Spleen (tissue), 11 donors: ENCODE results near the gene SLIT3. TPM values are rescaled to one million over a fixed set of nuclear protein-coding genes. Genes with fewer than 3 reads are reported as not detected.

Experiments used
- DNase-seq: peaks from one replicate; pipeline ENCODE4 v3.0.0-alpha.2; 2020
- H3K27ac ChIP-seq, 8 donors: fragments of 200-600 bp; sonication (generic) in 7 of 8; 1 replicate in 4 of 8; 2 replicates in 4 of 8; pipeline versions ENCODE4 v1.5.0 to v1.8.0; 2016 to 2021; ENCODE audit warnings: inconsistent platforms in 4 of 8, mild to moderate bottlenecking in 4 of 8, moderate library complexity in 1 of 8
- H3K27me3 ChIP-seq, 7 donors: fragments of 200-600 bp; sonication (generic) in 6 of 7; replicated peaks in 1 of 7; 1 replicate in 4 of 7; 2 replicates in 3 of 7; pipeline versions ENCODE4 v1.5.0 to v1.8.0; 2016 to 2021; ENCODE audit warnings: inconsistent platforms in 3 of 7, mild to moderate bottlenecking in 1 of 7
- H3K36me3 ChIP-seq, 6 donors: fragments of 200-600 bp; sonication (generic) in 5 of 6; 1 replicate in 4 of 6; 2 replicates in 2 of 6; pipeline versions ENCODE4 v1.5.0 to v1.8.0; 2016 to 2021; ENCODE audit warnings: inconsistent platforms in 2 of 6
- H3K4me1 ChIP-seq, 6 donors: fragments of 200-600 bp; sonication (generic) in 5 of 6; 1 replicate in 3 of 6; 2 replicates in 3 of 6; pipeline versions ENCODE4 v1.5.0 to v1.8.0; 2016 to 2021; ENCODE audit warnings: inconsistent platforms in 3 of 6
- H3K4me3 ChIP-seq, 8 donors: fragments of 200-600 bp; sonication (generic) in 7 of 8; 1 replicate in 4 of 8; 2 replicates in 4 of 8; pipeline versions ENCODE4 v1.5.0 to v1.8.0; 2016 to 2021; ENCODE audit warnings: inconsistent platforms in 4 of 8, mild to moderate bottlenecking in 4 of 8, moderate library complexity in 2 of 8
- H3K9me3 ChIP-seq, 8 donors: fragments of 200-600 bp; sonication (generic) in 7 of 8; 1 replicate in 4 of 8; 2 replicates in 4 of 8; pipeline versions ENCODE4 v1.5.0 to v1.8.0; 2016 to 2021; ENCODE audit warnings: inconsistent platforms in 4 of 8
- POLR2A ChIP-seq, 3 donors: fragments of 450-650 bp; IDR thresholded peaks; one replicate each; pipeline ENCODE4 v1.5.1; 2017; ENCODE audit warnings: antibody characterized with exemption in 3 of 3, mild to moderate bottlenecking in 1 of 3
- POLR2AphosphoS5 ChIP-seq, 3 donors: sonication (generic); formaldehyde crosslinking; IDR thresholded peaks; one replicate each; pipeline ENCODE4 v1.5.1; 2017; ENCODE audit warnings: antibody characterized with exemption in 3 of 3
- WGBS, 5 donors: extraction: QIAGEN DNeasy Blood & Tissue Kit in 3 of 5; methylation state at CpG; one replicate each; pipeline versions ENCODE4 v1.1.5 to v1.1.7; 2013 to 2018; 5-methylcytosine and 5-hydroxymethylcytosine counted together
- intact Hi-C: fragments of 100-400 bp; cut with DNase I; formaldehyde crosslinking; loops from one replicate; pipeline ENCODE4 v1.15.0; 2023; ENCODE audit warnings: low total_unique reads
- polyA plus RNA-seq, 3 donors: library from polyadenylated mRNA; stranded (reverse); fragments of 200-250 nt; gene quantifications; one replicate each; pipeline ENCODE4 v1.2.1, GENCODE V29; 2013
- total RNA-seq, 7 donors: library from RNA; depleted of rRNA in 3 of 7; stranded (reverse); fragments of >200 nt in 3 of 7; fragmentation: NEBNext Ultra II Directional in 4 of 7; extraction: Animal tissue kit (Norgen Biotek cat#: 25700) in 4 of 7; gene quantifications; one replicate each; pipeline versions ENCODE4 v1.1.0 to v1.2.1, GENCODE V29; 2016 to 2021
- TF ChIP-seq, protein P1 (sequence below), 11 experiments: fragments of 200-600 bp in 7 of 11; fragments of 450-650 bp in 4 of 11; sonication (generic) in 4 of 11; IDR thresholded peaks in 8 of 11; conservative IDR thresholded peaks in 3 of 11; 1 replicate in 7 of 11; 2 replicates in 4 of 11; pipeline versions ENCODE4 v1.4.0 to v1.8.0; 2016 to 2021; ENCODE audit warnings: antibody characterized with exemption in 11 of 11, inconsistent platforms in 4 of 11, mild to moderate bottlenecking in 1 of 11
- donor health status: healthy with polysubstance abuse.
- donor health status: DM: no; HTN: no; CAD: no; lungs with moderate emphysema.
- donor health status: DM: no; HTN: no; CAD: no.
- donor health status: Bipolar disorder and iron deficiency.
- donor health status: healthy.
- donor health status: DM: no; HTN: no; CAD: no.
- donor health status: DM: yes; HTN: yes; CAD: no.

SLIT3 gene
- total and polyA plus RNA-seq, 10 donors: 0.33 to 54.0 (median 13.2) TPM

DNA sequence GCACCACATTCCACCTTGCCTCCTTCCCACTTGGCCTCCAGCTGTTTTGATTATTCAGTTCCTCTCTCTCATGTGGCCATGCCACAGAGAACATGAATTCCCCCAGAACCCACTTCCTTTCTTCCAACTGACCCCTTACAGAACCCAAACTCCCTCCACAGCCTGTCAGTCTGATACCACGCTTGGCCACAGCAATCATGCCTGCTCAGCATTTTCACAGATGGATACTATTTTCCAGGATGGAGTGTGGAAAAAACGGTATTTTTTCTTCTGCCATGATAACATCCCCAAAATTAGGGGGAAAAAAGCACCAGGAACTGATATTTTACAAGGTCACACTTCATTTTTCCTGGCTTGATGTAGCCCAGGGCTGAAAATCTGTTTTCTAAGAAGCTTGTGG lies 34.9 kb upstream of the SLIT3 start:
- Histone ChIP-seq H3K4me1 (no peaks in the 10 kb centered on the region), H3K4me3 (no peak overlapping the region), H3K9me3 (no peaks in the 10 kb centered on the region), H3K36me3 (no peaks in the 10 kb centered on the region), H3K27me3 (peaks cover 0 to 13% (median 0%) of the 10 kb centered on the region in 7 donors), H3K27ac (no peak overlapping the region)
- intact Hi-C loops: no loop called here
- WGBS, 5 donors: 56 to 72% (median 66%) methylated on average over 2 of the region's 2 CpGs
- DNase-seq: no peak
- TF ChIP-seq POLR2A (IDR thresholded peaks at IDR 0.05) (no peak), POLR2AphosphoS5 (IDR thresholded peaks at IDR 0.05) (no peak)

DNA sequence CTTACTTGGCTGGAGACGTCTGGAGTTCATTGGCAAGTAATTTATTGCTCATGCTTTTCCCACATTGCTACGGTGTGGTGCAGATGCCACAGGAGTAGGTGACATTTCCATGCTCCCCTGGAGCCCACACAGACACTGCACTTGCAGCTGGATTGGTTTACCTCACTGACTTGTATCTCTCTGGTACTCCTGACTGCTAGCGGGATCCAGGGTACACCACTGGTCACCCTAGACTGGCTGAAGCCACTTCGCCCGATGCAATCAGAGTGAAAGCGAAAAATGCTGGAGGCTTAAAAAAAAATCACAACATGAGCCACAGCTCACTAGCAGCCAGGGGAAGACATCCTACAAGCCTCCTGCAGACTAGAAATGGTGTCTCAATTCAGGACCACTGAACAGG lies 32.6 kb upstream of the SLIT3 start:
- Histone ChIP-seq H3K9me3 (no peaks in the 10 kb centered on the region), H3K4me1 (no peaks in the 10 kb centered on the region), H3K36me3 (no peaks in the 10 kb centered on the region), H3K27me3 (peaks cover 0 to 13% (median 0%) of the 10 kb centered on the region in 7 donors), H3K27ac (no peak overlapping the region), H3K4me3 (no peak overlapping the region)
- intact Hi-C loops: no loop called here
- WGBS, 5 donors: 68 to 90% (median 83%) methylated on average over 6 of the region's 6 CpGs
- no peak for TF ChIP-seq POLR2A (IDR thresholded peaks at IDR 0.05)
- no peak for DNase-seq

DNA sequence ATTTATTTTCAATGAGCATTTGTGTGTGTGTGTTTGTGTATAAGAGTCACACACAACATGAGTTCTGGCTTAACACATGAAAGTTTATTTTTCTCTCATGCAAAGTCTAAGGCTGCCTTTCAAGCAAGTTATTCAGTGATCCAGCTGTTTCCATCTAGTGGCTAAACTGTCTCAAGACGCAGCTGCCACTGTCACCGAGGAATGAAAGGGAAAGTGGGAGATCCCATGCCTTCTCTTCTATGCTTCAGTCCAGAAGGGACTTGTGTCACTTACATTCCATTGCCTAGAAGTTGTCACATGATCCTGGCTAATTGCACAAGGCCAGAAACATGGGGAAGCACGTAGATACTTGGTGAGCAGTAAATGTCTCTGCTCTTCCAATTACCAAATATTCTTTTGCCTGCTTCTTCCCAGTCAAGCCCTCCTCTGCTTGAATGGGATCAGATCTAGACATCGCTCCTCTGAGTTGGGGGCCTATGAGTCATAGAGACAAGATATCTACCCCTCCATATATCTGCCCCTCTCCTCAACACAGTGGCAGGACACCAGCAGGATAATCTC lies 30.4 kb upstream of the SLIT3 start:
- intact Hi-C loops: no loop called here
- Histone ChIP-seq H3K27me3 (peaks cover 0 to 13% (median 0%) of the 10 kb centered on the region in 7 donors), H3K4me3 (no peak overlapping the region), H3K27ac (no peak overlapping the region), H3K9me3 (no peaks in the 10 kb centered on the region), H3K36me3 (no peaks in the 10 kb centered on the region), H3K4me1 (no peaks in the 10 kb centered on the region)
- no peak for DNase-seq
- TF ChIP-seq POLR2A (IDR thresholded peaks at IDR 0.05) (no peak), POLR2AphosphoS5 (IDR thresholded peaks at IDR 0.05) (no peak)
- TF ChIP-seq, protein P1, sequence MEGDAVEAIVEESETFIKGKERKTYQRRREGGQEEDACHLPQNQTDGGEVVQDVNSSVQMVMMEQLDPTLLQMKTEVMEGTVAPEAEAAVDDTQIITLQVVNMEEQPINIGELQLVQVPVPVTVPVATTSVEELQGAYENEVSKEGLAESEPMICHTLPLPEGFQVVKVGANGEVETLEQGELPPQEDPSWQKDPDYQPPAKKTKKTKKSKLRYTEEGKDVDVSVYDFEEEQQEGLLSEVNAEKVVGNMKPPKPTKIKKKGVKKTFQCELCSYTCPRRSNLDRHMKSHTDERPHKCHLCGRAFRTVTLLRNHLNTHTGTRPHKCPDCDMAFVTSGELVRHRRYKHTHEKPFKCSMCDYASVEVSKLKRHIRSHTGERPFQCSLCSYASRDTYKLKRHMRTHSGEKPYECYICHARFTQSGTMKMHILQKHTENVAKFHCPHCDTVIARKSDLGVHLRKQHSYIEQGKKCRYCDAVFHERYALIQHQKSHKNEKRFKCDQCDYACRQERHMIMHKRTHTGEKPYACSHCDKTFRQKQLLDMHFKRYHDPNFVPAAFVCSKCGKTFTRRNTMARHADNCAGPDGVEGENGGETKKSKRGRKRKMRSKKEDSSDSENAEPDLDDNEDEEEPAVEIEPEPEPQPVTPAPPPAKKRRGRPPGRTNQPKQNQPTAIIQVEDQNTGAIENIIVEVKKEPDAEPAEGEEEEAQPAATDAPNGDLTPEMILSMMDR (IDR thresholded peaks at IDR 0.05 in 8 of 11, conservative IDR thresholded peaks at IDR 0.05 in 3 of 11): peak in 1 of 11 experiments; percentile 15
- 62 to 78% (median 75%) methylated on average over 4 of the region's 4 CpGs for WGBS, 5 donors

DNA sequence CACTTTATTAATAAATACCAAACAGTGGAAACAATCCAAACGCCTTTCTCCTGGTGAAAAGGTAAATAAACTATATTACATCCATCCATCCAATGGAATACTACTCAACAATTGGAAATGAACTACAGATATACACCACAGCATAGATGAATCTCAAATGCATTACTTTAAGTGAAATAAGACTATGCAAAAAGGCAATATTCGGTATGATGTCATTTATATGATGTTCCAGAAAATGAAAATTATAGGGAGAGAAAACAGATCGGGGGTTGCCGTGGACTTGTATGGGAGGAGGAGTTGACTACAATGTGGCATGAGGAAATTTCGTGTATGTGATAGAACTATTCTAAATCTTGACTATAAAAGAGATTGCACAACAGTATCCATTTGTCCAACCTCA lies 27.5 kb upstream of the SLIT3 start:
- no peaks in the 10 kb centered on the region for H3K27me3 ChIP-seq
- no peak overlapping the region for H3K4me3 ChIP-seq
- H3K27ac ChIP-seq: no peak overlapping the region
- WGBS, 5 donors: 80 to 90% (median 83%) methylated on average over 5 of the region's 5 CpGs
- no peaks in the 10 kb centered on the region for H3K9me3 ChIP-seq
- intact Hi-C loops: no loop called here
- DNase-seq: no peak
- TF ChIP-seq POLR2AphosphoS5 (IDR thresholded peaks at IDR 0.05) (no peak), POLR2A (IDR thresholded peaks at IDR 0.05) (no peak)
- TF ChIP-seq, protein P1 (IDR thresholded peaks at IDR 0.05 in 8 of 11, conservative IDR thresholded peaks at IDR 0.05 in 3 of 11): no peak
- no peaks in the 10 kb centered on the region for H3K4me1 ChIP-seq
- no peaks in the 10 kb centered on the region for H3K36me3 ChIP-seq

DNA sequence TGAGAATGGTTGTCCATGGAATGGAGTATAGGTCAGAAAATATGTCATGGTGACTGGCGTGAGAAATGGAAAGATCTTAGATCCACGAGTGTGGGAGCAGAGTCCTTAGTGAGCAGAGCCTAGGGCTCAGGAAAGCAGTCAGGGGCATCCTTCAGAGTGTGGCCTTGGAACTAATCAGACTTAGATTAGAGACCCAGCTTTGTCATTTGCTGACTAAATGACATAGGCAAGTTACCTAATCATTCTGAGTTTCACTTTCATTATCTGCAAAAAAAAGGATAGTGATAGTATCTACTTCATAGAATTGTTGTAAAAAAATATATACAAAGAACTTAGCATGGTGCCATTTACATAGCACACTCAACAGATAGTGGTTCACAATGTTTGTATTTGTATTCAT lies 24.3 kb upstream of the SLIT3 start:
- no peaks in the 10 kb centered on the region for H3K36me3 ChIP-seq
- no peaks in the 10 kb centered on the region for H3K9me3 ChIP-seq
- no peak for TF ChIP-seq POLR2A (IDR thresholded peaks at IDR 0.05)
- TF ChIP-seq, protein P1 (IDR thresholded peaks at IDR 0.05 in 8 of 11, conservative IDR thresholded peaks at IDR 0.05 in 3 of 11): no peak
- no peak for TF ChIP-seq POLR2AphosphoS5 (IDR thresholded peaks at IDR 0.05)
- WGBS, 5 donors: 69 to 83% (median 77%) methylated on average over 2 of the region's 2 CpGs
- intact Hi-C loops: no loop called here
- no peaks in the 10 kb centered on the region for H3K4me1 ChIP-seq
- H3K27me3 ChIP-seq: no peaks in the 10 kb centered on the region
- H3K27ac ChIP-seq: no peak overlapping the region
- no peak overlapping the region for H3K4me3 ChIP-seq
- no peak for DNase-seq
